Tibial nerve (tissue), 3 donors: ENCODE measurements around the gene RPS18.

Source experiments
- EP300 ChIP-seq, 2 donors: sonication (generic); formaldehyde crosslinking; IDR thresholded peaks; one replicate each; pipeline ENCODE4 v1.6.1; 2017; ENCODE audit warnings: antibody characterized with exemption in 2 of 2, mild to moderate bottlenecking in 1 of 2
- POLR2A ChIP-seq, 2 donors: fragments of 450-650 bp; IDR thresholded peaks; one replicate each; pipeline ENCODE4 v1.6.1; 2017; ENCODE audit warnings: antibody characterized with exemption in 2 of 2, mild to moderate bottlenecking in 2 of 2, moderate library complexity in 2 of 2

DNA sequence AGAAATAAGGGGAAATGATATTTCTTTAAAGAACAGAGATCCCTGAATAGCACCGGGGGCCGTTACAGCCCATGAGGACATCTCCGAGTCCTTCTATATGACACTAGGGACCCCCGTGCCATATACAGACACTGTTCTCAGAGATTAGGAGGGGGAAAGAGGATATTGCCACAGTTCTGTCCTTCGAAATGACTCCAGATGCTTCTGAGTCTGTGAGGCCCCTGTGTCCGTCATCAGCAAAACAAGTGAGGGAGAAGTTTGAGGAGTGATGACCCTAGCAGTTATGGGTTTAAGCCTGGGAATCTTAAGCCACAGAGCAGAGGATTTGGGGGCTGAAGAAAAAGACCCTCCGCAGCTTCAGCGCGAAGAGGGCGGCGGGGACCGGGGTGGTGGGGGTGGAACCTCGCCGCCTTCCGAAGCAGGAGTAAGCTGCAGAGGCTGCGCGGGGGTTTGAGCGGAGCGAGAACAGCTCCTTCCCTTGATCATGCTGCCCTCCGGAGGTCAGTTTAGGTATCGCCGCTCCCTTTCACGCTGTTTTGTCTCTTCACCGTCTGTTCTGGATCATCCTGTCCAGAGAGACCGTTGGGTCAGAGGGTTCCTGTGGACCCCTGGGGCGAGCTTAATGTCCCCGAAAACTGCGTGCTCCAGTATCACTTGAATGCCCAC is 23.8 kb upstream of the RPS18 start:
- TF ChIP-seq POLR2A (IDR thresholded peaks at IDR 0.05) (no peak), EP300 (IDR thresholded peaks at IDR 0.05) (no peak)
